ENCODE results near the gene FILIP1.

GRCh38 chr6:75449630-75450206 is 43.9 kb downstream of the FILIP1 start:
- no peak for TF ChIP-seq CTCF (IDR thresholded peaks at IDR 0.05; ENCODE audit: borderline replicate concordance, extremely low read depth, low read length, poor library complexity, severe bottlenecking)
- no peak for TF ChIP-seq EZH2 (IDR thresholded peaks at IDR 0.05; ENCODE audit: borderline replicate concordance, low read depth, low read length, severe bottlenecking)

Data from DND-41 (cell line).